Astrocyte (in vitro differentiated cells and primary cell): ENCODE data around the gene NOS1AP. TPM values are rescaled to one million over a fixed set of nuclear protein-coding genes. Genes with fewer than 3 reads are reported as not detected.

Experiments used
- DNase-seq: peaks from one replicate; pipeline ENCODE4 v3.0.0-alpha.2; 2010; ENCODE audit warnings: low read depth
- FAIRE-seq: peaks from 2 replicates; lab custom pipeline; 2011; peaks lifted over from hg19 to GRCh38; lab: Jason Lieb, UNC
- H2AFZ ChIP-seq: 2 replicates; pipeline ENCODE4 v1.6.0; 2012; ENCODE audit warnings: low read depth, low read length, inconsistent platforms
- H3K27ac ChIP-seq: 2 replicates; pipeline ENCODE4 v1.5.1; 2011; ENCODE audit warnings: low read depth, low read length, inconsistent platforms
- H3K27me3 ChIP-seq: 2 replicates; pipeline ENCODE4 v1.6.0; 2011; ENCODE audit warnings: low read length, inconsistent platforms; ENCODE audit not compliant: insufficient read depth
- H3K36me3 ChIP-seq: 2 replicates; pipeline ENCODE4 v1.5.1; 2011; ENCODE audit warnings: low read length, inconsistent platforms; ENCODE audit not compliant: insufficient read depth
- H3K4me1 ChIP-seq: 2 replicates; pipeline ENCODE4 v1.5.1; 2011; ENCODE audit warnings: low read length, inconsistent platforms; ENCODE audit not compliant: insufficient read depth
- H3K4me2 ChIP-seq: 2 replicates; pipeline ENCODE4 v1.6.0; 2012; ENCODE audit warnings: low read length, inconsistent platforms
- H3K4me3 ChIP-seq: 2 replicates; pipeline ENCODE4 v1.5.1; 2011; ENCODE audit warnings: low read depth, mild to moderate bottlenecking, low read length, inconsistent platforms; ENCODE audit not compliant: insufficient read depth
- H3K79me2 ChIP-seq: 2 replicates; pipeline ENCODE4 v1.6.0; 2012; ENCODE audit warnings: mild to moderate bottlenecking, low read length, inconsistent platforms; ENCODE audit not compliant: insufficient read depth
- H3K9ac ChIP-seq: 2 replicates; pipeline ENCODE4 v1.6.0; 2012; ENCODE audit warnings: mild to moderate bottlenecking, low read length, inconsistent platforms
- H3K9me3 ChIP-seq: 2 replicates; pipeline ENCODE4 v1.5.1; 2012; ENCODE audit warnings: low read depth, mild to moderate bottlenecking, low read length, inconsistent platforms; ENCODE audit not compliant: insufficient read depth
- H4K20me1 ChIP-seq: 2 replicates; pipeline ENCODE4 v1.6.0; 2012; ENCODE audit warnings: low read length, inconsistent platforms; ENCODE audit not compliant: insufficient read depth
- H3K27ac Mint-ChIP-seq: one replicate; pipeline ENCODE4 v1.8.0; 2021; ENCODE audit warnings: mild to moderate bottlenecking, mixed read lengths; ENCODE audit not compliant: unreplicated experiment
- H3K27me3 Mint-ChIP-seq: one replicate; pipeline ENCODE4 v1.8.0; 2021; ENCODE audit warnings: low read depth, mixed read lengths; ENCODE audit not compliant: unreplicated experiment
- H3K36me3 Mint-ChIP-seq: one replicate; pipeline ENCODE4 v1.8.0; 2021; ENCODE audit warnings: low read depth, mixed read lengths; ENCODE audit not compliant: unreplicated experiment
- H3K4me1 Mint-ChIP-seq: one replicate; pipeline ENCODE4 v1.8.0; 2021; ENCODE audit warnings: low read depth, mixed read lengths; ENCODE audit not compliant: unreplicated experiment
- H3K4me3 Mint-ChIP-seq: one replicate; pipeline ENCODE4 v1.8.0; 2021; ENCODE audit warnings: mild to moderate bottlenecking, moderate library complexity, mixed read lengths; ENCODE audit not compliant: unreplicated experiment
- H3K9me3 Mint-ChIP-seq: one replicate; pipeline ENCODE4 v1.8.0; 2021; ENCODE audit warnings: mild to moderate bottlenecking, mixed read lengths; ENCODE audit not compliant: unreplicated experiment
- EZH2 ChIP-seq: IDR thresholded peaks from 2 replicates; pipeline ENCODE4 v1.6.1; 2012; ENCODE audit warnings: mild to moderate bottlenecking, low read length, inconsistent platforms; ENCODE audit not compliant: insufficient read depth
- total RNA-seq: library from RNA; stranded (reverse); gene quantifications from 2 replicates; pipeline ENCODE4 v1.2.1, GENCODE V29; 2021
- TF ChIP-seq, protein P1 (sequence below): IDR thresholded peaks from 2 replicates; pipeline ENCODE4 v1.5.1; 2011; ENCODE audit warnings: low read depth, mild to moderate bottlenecking, inconsistent platforms, low read length, moderate library complexity; ENCODE audit not compliant: insufficient read depth

NOS1AP gene
- total RNA-seq, 1 donor from 2014 or later, result 1.2 TPM

DNA sequence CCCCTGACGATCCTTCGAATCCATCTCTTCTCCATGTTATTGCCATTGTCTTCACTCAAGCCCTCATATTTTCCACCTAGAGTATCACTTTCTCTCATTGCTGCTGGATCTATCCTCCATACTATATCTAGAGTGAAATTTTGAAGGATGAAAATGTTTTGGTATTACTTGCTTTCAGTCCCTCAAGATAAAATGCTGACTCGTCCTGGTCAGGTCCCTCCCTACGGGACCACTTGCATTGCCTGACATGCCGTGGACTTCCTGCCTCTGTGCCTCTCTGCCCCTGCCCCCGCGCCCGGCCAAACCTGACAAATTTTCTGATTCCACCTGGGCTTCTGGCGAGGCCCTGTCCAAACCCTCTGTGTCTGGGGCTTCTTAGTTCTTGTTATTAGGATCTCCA is 283.6 kb downstream of the NOS1AP start:
- Histone ChIP-seq H3K79me2 (no peaks in the 10 kb centered on the region), H3K4me3 (no peak overlapping the region), H3K27ac (no peak overlapping the region), H2AFZ (no peak overlapping the region), H3K4me2 (no peak overlapping the region), H4K20me1 (no peaks in the 10 kb centered on the region), H3K27me3 (no peaks in the 10 kb centered on the region), H3K36me3 (no peaks in the 10 kb centered on the region), H3K9ac (no peak overlapping the region), H3K9me3 (no peaks in the 10 kb centered on the region), H3K4me1 (peaks cover 14% of the 10 kb centered on the region)
- H3K36me3 Mint-ChIP-seq, result peaks cover 1% of the 10 kb centered on the region
- H3K27me3 Mint-ChIP-seq, result peaks cover 1% of the 10 kb centered on the region
- no peaks in the 10 kb centered on the region for H3K9me3 Mint-ChIP-seq
- FAIRE-seq (no peak), DNase-seq (no peak)
- H3K4me3 Mint-ChIP-seq, result no peak overlapping the region
- TF ChIP-seq EZH2, result no peak
- TF ChIP-seq, protein P1, sequence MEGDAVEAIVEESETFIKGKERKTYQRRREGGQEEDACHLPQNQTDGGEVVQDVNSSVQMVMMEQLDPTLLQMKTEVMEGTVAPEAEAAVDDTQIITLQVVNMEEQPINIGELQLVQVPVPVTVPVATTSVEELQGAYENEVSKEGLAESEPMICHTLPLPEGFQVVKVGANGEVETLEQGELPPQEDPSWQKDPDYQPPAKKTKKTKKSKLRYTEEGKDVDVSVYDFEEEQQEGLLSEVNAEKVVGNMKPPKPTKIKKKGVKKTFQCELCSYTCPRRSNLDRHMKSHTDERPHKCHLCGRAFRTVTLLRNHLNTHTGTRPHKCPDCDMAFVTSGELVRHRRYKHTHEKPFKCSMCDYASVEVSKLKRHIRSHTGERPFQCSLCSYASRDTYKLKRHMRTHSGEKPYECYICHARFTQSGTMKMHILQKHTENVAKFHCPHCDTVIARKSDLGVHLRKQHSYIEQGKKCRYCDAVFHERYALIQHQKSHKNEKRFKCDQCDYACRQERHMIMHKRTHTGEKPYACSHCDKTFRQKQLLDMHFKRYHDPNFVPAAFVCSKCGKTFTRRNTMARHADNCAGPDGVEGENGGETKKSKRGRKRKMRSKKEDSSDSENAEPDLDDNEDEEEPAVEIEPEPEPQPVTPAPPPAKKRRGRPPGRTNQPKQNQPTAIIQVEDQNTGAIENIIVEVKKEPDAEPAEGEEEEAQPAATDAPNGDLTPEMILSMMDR, result no peak
- H3K4me1 Mint-ChIP-seq, result peaks cover 32% of the 10 kb centered on the region
- no peak overlapping the region for H3K27ac Mint-ChIP-seq

DNA sequence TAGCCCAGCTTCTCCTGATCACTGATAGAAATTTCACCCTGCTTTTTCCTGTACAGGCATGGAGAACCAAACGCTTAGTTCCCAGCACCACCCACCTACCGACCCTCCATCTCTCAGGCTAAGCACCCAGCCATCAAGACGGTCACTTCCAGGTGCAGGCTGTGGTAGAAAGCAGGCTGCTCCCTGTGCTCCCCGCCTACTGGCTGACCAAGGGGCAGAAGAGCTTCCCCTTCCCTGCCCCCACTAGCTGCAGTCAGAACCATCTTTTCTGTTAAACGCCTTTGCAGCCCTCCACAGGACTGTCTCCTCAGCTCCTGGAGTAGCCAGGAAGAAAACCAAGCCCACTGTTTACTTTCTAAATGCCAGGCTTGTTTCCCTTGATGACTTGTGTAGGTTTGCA is 284.2 kb downstream of the NOS1AP start:
- H3K4me1 ChIP-seq, result peaks cover 14% of the 10 kb centered on the region
- H3K27me3 ChIP-seq, result no peaks in the 10 kb centered on the region
- Mint-ChIP-seq H3K27ac (no peak overlapping the region), H3K27me3 (peaks cover 1% of the 10 kb centered on the region), H3K4me3 (no peak overlapping the region), H3K4me1 (peaks cover 32% of the 10 kb centered on the region), H3K36me3 (peaks cover 1% of the 10 kb centered on the region), H3K9me3 (no peaks in the 10 kb centered on the region)
- no peak overlapping the region for H3K4me2 ChIP-seq
- H3K27ac ChIP-seq, result no peak overlapping the region
- H3K9ac ChIP-seq, result no peak overlapping the region
- H3K79me2 ChIP-seq, result no peaks in the 10 kb centered on the region
- no peak for FAIRE-seq
- no peak for DNase-seq
- H2AFZ ChIP-seq, result no peak overlapping the region
- TF ChIP-seq, protein P1, result no peak
- no peak for TF ChIP-seq EZH2
- H3K36me3 ChIP-seq, result no peaks in the 10 kb centered on the region
- no peaks in the 10 kb centered on the region for H3K9me3 ChIP-seq
- no peaks in the 10 kb centered on the region for H4K20me1 ChIP-seq
- no peak overlapping the region for H3K4me3 ChIP-seq

DNA sequence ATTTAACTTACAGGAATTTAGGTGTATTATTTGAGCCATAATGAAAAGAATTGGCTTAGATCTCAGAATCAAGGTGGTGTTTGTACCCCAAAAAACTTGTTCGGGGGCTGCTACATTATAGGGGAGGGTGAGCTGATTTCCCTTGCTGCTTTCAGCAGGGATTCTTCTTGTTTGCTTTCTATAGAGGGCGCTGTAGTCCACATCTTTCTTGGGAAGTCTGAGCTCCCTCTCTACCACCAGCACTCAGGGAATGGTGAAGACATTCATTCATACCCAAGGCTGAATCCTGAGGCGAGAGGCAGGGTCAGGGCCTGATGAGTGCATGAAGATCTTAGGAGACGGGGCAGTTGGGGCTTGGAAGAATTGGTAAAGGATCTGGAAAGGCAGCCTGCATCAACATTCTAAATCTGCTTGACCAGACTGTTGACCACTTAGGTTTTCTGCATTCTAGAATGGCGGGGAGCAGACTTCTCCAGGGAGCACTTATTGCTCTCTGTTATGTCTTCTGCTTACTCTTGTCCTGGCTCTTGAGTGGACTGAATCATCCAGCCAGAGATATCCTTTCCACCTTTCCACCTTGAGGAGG is 288.3 kb downstream of the NOS1AP start:
- Histone ChIP-seq H3K36me3 (no peaks in the 10 kb centered on the region), H3K79me2 (no peaks in the 10 kb centered on the region), H3K4me2 (no peak overlapping the region), H2AFZ (no peak overlapping the region), H3K27ac (no peak overlapping the region), H4K20me1 (no peaks in the 10 kb centered on the region), H3K9me3 (no peaks in the 10 kb centered on the region), H3K4me3 (no peak overlapping the region), H3K27me3 (no peaks in the 10 kb centered on the region), H3K9ac (no peak overlapping the region), H3K4me1 (no peaks in the 10 kb centered on the region)
- peaks cover 8% of the 10 kb centered on the region for H3K4me1 Mint-ChIP-seq
- H3K9me3 Mint-ChIP-seq, result no peaks in the 10 kb centered on the region
- DNase-seq, result no peak
- H3K36me3 Mint-ChIP-seq, result peaks cover 1% of the 10 kb centered on the region
- no peak overlapping the region for H3K27ac Mint-ChIP-seq
- no peak overlapping the region for H3K4me3 Mint-ChIP-seq
- TF ChIP-seq, protein P1, result peak; percentile 49
- TF ChIP-seq EZH2, result no peak
- no peak for FAIRE-seq
- H3K27me3 Mint-ChIP-seq, result peaks cover 4% of the 10 kb centered on the region
